ENCODE results near the gene ASIC2.

Gene ASIC2

GRCh38 chr17:33052856-33053255, 240.2 kb downstream of the ASIC2 start:
- Histone ChIP-seq H3K9me3 (ENCODE audit: control insufficient read depth in 2 of 2, low read length in 2 of 2) (no peaks in the 10 kb centered on the region), H3K27me3 (ENCODE audit: control insufficient read depth in 1 of 2, insufficient read depth in 2 of 2, low read length in 2 of 2) (peaks cover 0 to 12% of the 10 kb centered on the region in 2 donors), H3K4me1 (ENCODE audit: control insufficient read depth, insufficient read depth, low read length) (no peaks in the 10 kb centered on the region), H3K36me3 (ENCODE audit: control insufficient read depth in 2 of 2, insufficient read depth in 2 of 2, low read length in 2 of 2) (no peaks in the 10 kb centered on the region), H3K9ac (ENCODE audit: low read length in 2 of 2) (no peak overlapping the region), H3K27ac (ENCODE audit: low read length) (no peak overlapping the region), H3K4me3 (ENCODE audit: low read length in 2 of 2) (no peak overlapping the region)

DNA sequence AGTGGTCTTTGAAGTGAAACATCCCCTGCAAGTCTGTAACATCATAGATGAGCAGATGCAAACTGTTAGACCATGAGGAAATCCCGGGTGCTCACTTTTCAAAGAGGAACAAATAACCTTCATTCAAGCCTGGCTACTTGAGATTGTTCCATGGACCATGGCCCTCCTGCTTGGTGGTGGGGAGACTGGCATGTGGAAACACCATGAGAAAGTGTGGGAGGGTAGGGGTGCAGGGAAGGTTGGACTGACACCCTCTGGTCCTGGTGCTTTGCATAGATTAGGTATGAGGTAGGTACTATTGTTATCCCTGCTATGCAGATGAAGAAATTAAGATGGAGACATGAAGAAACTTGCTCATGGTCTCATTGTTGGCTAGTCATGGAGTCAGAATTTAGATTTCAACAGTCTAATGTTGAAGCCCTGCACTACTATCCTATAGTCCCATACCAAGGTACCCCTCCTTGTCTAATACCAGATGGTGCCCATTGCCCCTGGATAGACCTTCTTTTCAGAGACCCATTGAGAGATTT, 242.4 kb downstream of the ASIC2 start:
- Histone ChIP-seq H3K36me3 (ENCODE audit: control insufficient read depth in 2 of 2, insufficient read depth in 2 of 2, low read length in 2 of 2) (no peaks in the 10 kb centered on the region), H3K4me1 (ENCODE audit: control insufficient read depth, insufficient read depth, low read length) (no peaks in the 10 kb centered on the region), H3K9ac (ENCODE audit: low read length in 2 of 2) (no peak overlapping the region), H3K27ac (ENCODE audit: low read length) (no peak overlapping the region), H3K4me3 (ENCODE audit: low read length in 2 of 2) (no peak overlapping the region), H3K27me3 (ENCODE audit: control insufficient read depth in 1 of 2, insufficient read depth in 2 of 2, low read length in 2 of 2) (peaks cover 0 to 10% of the 10 kb centered on the region in 2 donors), H3K9me3 (ENCODE audit: control insufficient read depth in 2 of 2, low read length in 2 of 2) (no peaks in the 10 kb centered on the region)

DNA sequence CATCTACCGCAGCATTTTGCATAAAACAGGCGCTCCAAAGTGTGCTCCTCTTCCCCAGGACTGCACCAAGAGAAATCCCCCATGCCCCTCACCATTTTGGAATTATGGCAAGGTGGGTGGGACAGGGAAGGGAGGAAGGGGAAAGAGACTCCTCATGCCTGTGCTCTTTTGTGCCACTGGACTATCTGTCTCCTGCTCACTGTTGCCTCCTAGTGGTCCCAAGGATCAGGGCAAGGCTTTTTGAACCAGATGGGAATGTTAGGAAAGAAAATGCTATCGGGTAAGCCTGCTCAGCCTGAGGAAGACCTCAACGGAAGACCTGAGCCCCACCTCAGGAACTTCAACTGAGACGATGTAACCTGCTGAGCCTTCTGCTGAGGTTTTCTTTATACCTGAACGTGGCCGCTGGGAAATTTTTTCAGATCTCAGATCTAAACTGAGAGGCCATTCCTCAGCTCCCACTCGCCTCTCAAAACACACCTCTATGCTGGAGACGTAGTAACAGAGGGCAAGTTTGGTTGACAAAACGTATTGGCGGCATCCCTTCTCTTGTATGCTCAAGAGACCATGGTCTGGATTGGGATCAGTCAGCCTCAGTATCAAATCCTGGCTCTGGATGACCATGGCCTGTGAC, 243.2 kb downstream of the ASIC2 start:
- Histone ChIP-seq H3K27me3 (ENCODE audit: control insufficient read depth in 1 of 2, insufficient read depth in 2 of 2, low read length in 2 of 2) (peaks cover 0 to 10% of the 10 kb centered on the region in 2 donors), H3K9me3 (ENCODE audit: control insufficient read depth in 2 of 2, low read length in 2 of 2) (no peaks in the 10 kb centered on the region), H3K9ac (ENCODE audit: low read length in 2 of 2) (no peak overlapping the region), H3K27ac (ENCODE audit: low read length) (no peak overlapping the region), H3K36me3 (ENCODE audit: control insufficient read depth in 2 of 2, insufficient read depth in 2 of 2, low read length in 2 of 2) (no peaks in the 10 kb centered on the region), H3K4me1 (ENCODE audit: control insufficient read depth, insufficient read depth, low read length) (no peaks in the 10 kb centered on the region), H3K4me3 (ENCODE audit: low read length in 2 of 2) (no peak overlapping the region)

DNA sequence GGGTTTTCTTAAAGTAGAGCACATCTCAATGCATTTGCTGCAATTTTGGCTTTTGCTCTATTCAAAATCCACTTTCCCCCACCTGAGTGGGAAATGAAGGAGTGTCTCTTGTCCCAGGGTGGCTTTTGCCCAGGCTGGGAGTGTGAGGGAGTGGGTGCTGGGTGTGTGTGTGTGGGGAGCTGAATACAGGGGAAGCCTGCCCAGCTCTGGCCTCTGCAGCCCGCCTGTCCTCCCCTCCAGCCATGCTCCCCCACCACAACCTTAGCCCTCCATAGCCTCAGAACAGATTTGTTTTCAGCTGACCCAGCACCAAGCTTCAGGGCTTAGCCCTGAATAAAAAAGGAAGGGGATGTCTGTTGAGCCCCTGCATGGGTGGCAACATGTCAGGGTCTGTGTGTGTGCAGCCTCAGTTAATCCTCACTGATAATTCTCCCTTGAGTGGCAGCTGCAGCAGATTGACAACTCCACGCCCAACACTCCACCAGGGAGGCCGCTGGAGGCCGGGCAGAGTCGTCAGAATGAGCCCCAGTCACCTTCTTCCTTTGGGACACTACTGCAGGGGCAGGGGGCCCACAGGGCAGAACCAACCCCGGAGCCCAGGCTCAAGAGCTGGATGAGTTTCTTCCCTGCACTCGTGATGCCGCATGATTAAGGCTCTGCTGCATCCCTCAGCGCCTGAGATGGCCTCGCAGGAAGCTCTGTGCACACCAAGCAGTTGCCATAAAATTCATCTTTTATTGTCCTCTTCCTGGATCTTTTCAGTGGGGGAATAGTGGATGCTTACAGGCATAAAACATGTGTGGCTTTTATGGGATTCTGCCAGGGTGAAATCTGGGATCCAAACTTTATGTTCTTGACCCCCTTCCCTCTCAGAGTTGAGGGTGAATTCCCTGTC, 246.5 kb downstream of the ASIC2 start:
- H3K4me3 ChIP-seq (ENCODE audit: low read length in 2 of 2) = no peak overlapping the region
- no peaks in the 10 kb centered on the region for H3K9me3 ChIP-seq (ENCODE audit: control insufficient read depth in 2 of 2, low read length in 2 of 2)
- no peak overlapping the region for H3K27ac ChIP-seq (ENCODE audit: low read length)

DNA sequence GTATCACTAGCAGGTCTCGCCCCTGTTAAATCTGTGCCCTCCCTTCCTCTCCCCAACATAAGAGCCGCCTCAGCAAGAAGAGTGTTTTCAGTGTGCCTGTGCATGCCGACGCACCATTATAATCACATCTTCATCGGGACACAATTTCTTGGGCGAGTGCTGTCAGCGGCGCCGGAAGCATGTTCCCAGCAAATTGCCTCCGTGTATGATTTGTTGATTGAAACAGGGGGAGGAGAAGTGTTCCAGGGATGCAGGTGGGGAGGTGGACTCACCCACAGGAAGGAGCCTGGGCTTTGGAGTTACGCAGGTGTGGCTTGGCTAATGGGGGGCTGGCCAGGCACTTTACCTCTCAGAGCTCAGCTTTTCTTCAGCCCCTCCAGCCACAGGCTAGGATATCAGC, 247.9 kb downstream of the ASIC2 start:
- no peak overlapping the region for H3K9ac ChIP-seq (ENCODE audit: low read length in 2 of 2)
- H3K4me3 ChIP-seq (ENCODE audit: low read length in 2 of 2) = no peak overlapping the region
- H3K27me3 ChIP-seq (ENCODE audit: control insufficient read depth in 1 of 2, insufficient read depth in 2 of 2, low read length in 2 of 2) = peaks cover 0 to 2% of the 10 kb centered on the region in 2 donors
- no peaks in the 10 kb centered on the region for H3K4me1 ChIP-seq (ENCODE audit: control insufficient read depth, insufficient read depth, low read length)
- H3K27ac ChIP-seq (ENCODE audit: low read length) = no peak overlapping the region
- H3K36me3 ChIP-seq (ENCODE audit: control insufficient read depth in 2 of 2, insufficient read depth in 2 of 2, low read length in 2 of 2) = no peaks in the 10 kb centered on the region
- H3K9me3 ChIP-seq (ENCODE audit: control insufficient read depth in 2 of 2, low read length in 2 of 2) = no peaks in the 10 kb centered on the region

More for the DNA sequence above, 246.5 kb downstream of the ASIC2 start:
- Histone ChIP-seq H3K36me3 (ENCODE audit: control insufficient read depth in 2 of 2, insufficient read depth in 2 of 2, low read length in 2 of 2) (no peaks in the 10 kb centered on the region), H3K9ac (ENCODE audit: low read length in 2 of 2) (no peak overlapping the region), H3K4me1 (ENCODE audit: control insufficient read depth, insufficient read depth, low read length) (no peaks in the 10 kb centered on the region), H3K27me3 (ENCODE audit: control insufficient read depth in 1 of 2, insufficient read depth in 2 of 2, low read length in 2 of 2) (peaks cover 0 to 4% of the 10 kb centered on the region in 2 donors)

GRCh38 chr17:33044771-33045170, 248.3 kb downstream of the ASIC2 start:
- Histone ChIP-seq H3K4me1 (ENCODE audit: control insufficient read depth, insufficient read depth, low read length) (no peaks in the 10 kb centered on the region), H3K27ac (ENCODE audit: low read length) (no peak overlapping the region), H3K9ac (ENCODE audit: low read length in 2 of 2) (no peak overlapping the region), H3K36me3 (ENCODE audit: control insufficient read depth in 2 of 2, insufficient read depth in 2 of 2, low read length in 2 of 2) (no peaks in the 10 kb centered on the region), H3K4me3 (ENCODE audit: low read length in 2 of 2) (no peak overlapping the region), H3K27me3 (ENCODE audit: control insufficient read depth in 1 of 2, insufficient read depth in 2 of 2, low read length in 2 of 2) (peaks cover 0 to 2% of the 10 kb centered on the region in 2 donors), H3K9me3 (ENCODE audit: control insufficient read depth in 2 of 2, low read length in 2 of 2) (no peaks in the 10 kb centered on the region)

DNA sequence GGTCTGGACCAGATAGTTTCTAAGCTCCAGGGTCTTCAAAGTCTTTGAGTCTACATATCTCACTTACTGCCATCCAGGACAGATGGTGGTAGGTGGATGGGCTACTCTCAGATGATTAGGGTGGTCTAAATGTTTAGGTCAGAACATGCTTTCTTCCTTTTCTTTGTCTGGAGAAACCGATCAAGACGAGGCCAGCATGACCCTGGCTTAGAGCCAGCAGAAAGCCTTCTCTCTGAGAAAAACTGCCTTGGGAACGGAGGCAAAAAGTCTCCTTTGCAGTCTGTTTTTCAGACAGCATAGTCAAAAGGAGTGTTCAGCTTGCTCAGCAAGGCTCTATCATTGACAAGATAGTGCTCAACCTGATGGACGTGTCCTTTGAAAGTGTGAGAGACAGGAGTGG, 252.6 kb downstream of the ASIC2 start:
- no peaks in the 10 kb centered on the region for H3K36me3 ChIP-seq (ENCODE audit: control insufficient read depth in 2 of 2, insufficient read depth in 2 of 2, low read length in 2 of 2)
- no peaks in the 10 kb centered on the region for H3K27me3 ChIP-seq (ENCODE audit: control insufficient read depth in 1 of 2, insufficient read depth in 2 of 2, low read length in 2 of 2)
- H3K4me1 ChIP-seq (ENCODE audit: control insufficient read depth, insufficient read depth, low read length) = no peaks in the 10 kb centered on the region
- no peak overlapping the region for H3K4me3 ChIP-seq (ENCODE audit: low read length in 2 of 2)
- no peak overlapping the region for H3K9ac ChIP-seq (ENCODE audit: low read length in 2 of 2)
- no peaks in the 10 kb centered on the region for H3K9me3 ChIP-seq (ENCODE audit: control insufficient read depth in 2 of 2, low read length in 2 of 2)
- no peak overlapping the region for H3K27ac ChIP-seq (ENCODE audit: low read length)

DNA sequence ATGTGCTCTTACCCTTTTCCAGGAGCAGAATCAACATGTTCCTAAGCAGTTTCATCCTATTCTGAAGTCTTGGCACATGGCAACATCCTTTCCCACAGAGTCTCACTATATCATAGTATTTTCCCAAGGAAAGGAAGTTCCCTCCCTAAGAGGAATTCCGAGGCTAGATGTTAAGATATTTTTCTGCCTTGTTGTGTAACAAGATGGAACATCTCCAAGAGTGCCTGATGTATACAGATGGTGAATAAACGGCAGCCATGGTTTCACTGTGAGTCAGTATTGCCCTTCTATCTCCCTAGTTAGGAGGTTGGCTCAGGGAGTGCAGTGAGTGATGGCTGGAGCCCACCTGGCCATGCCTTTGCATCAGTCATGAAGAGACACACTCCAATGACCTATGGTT, 253.2 kb downstream of the ASIC2 start:
- Histone ChIP-seq H3K27me3 (ENCODE audit: control insufficient read depth in 1 of 2, insufficient read depth in 2 of 2, low read length in 2 of 2) (no peaks in the 10 kb centered on the region), H3K9me3 (ENCODE audit: control insufficient read depth in 2 of 2, low read length in 2 of 2) (no peaks in the 10 kb centered on the region), H3K36me3 (ENCODE audit: control insufficient read depth in 2 of 2, insufficient read depth in 2 of 2, low read length in 2 of 2) (no peaks in the 10 kb centered on the region), H3K4me3 (ENCODE audit: low read length in 2 of 2) (no peak overlapping the region), H3K9ac (ENCODE audit: low read length in 2 of 2) (no peak overlapping the region), H3K27ac (ENCODE audit: low read length) (no peak overlapping the region), H3K4me1 (ENCODE audit: control insufficient read depth, insufficient read depth, low read length) (no peaks in the 10 kb centered on the region)

DNA sequence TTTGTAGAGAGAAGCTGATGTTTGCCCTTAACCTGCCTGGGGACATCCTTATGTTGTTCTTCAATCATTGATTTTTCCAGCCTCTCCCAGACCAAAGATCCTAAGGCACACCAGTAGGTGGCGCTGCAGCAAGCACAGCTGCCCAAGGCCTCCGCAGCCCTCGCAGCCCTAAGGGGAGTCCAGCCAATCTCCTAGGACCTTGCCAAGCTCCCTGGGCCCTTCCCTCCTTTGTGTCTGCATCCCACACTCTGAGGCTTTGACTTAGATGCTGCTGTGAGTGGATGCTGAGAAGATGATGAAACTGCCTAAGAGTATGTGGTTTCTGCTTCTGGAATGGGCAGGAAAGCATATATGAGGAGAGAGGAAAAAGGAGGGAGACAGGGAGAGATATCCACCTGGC, 254.4 kb downstream of the ASIC2 start:
- no peak overlapping the region for H3K27ac ChIP-seq (ENCODE audit: low read length)
- H3K27me3 ChIP-seq (ENCODE audit: control insufficient read depth in 1 of 2, insufficient read depth in 2 of 2, low read length in 2 of 2) = peaks cover under 1 to 2% of the 10 kb centered on the region in 2 donors
- H3K9me3 ChIP-seq (ENCODE audit: control insufficient read depth in 2 of 2, low read length in 2 of 2) = no peaks in the 10 kb centered on the region
- H3K9ac ChIP-seq (ENCODE audit: low read length in 2 of 2) = no peak overlapping the region
- no peaks in the 10 kb centered on the region for H3K36me3 ChIP-seq (ENCODE audit: control insufficient read depth in 2 of 2, insufficient read depth in 2 of 2, low read length in 2 of 2)
- H3K4me1 ChIP-seq (ENCODE audit: control insufficient read depth, insufficient read depth, low read length) = no peaks in the 10 kb centered on the region
- no peak overlapping the region for H3K4me3 ChIP-seq (ENCODE audit: low read length in 2 of 2)

DNA sequence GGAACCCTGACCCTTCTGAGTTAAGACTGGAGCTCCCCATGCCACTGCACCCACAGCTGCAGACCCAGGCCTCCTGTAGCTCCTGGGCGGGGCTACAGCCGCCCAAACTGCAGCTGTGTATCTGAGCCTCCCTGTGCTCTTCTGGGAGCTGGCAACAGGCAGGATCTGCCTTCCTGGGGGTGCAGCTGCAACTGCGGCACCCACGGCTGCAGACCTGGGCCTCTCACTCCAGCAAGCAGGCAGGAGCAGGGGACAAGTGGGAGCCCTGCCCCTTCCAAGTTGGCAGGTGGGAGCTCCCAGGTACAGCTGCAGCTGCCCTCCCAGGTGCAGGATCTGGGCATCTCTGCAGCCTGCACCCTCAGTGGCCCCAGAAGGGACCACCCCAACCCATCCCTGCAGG, 259.9 kb downstream of the ASIC2 start:
- Histone ChIP-seq H3K9ac (ENCODE audit: low read length in 2 of 2) (no peak overlapping the region), H3K27me3 (ENCODE audit: control insufficient read depth in 1 of 2, insufficient read depth in 2 of 2, low read length in 2 of 2) (peaks cover 3 to 5% of the 10 kb centered on the region in 2 donors), H3K4me1 (ENCODE audit: control insufficient read depth, insufficient read depth, low read length) (no peaks in the 10 kb centered on the region), H3K27ac (ENCODE audit: low read length) (no peak overlapping the region), H3K4me3 (ENCODE audit: low read length in 2 of 2) (no peak overlapping the region), H3K9me3 (ENCODE audit: control insufficient read depth in 2 of 2, low read length in 2 of 2) (no peaks in the 10 kb centered on the region), H3K36me3 (ENCODE audit: control insufficient read depth in 2 of 2, insufficient read depth in 2 of 2, low read length in 2 of 2) (no peaks in the 10 kb centered on the region)

GRCh38 chr17:33028778-33029177, 264.3 kb downstream of the ASIC2 start:
- H3K9me3 ChIP-seq (ENCODE audit: control insufficient read depth in 2 of 2, low read length in 2 of 2) = no peaks in the 10 kb centered on the region
- H3K36me3 ChIP-seq (ENCODE audit: control insufficient read depth in 2 of 2, insufficient read depth in 2 of 2, low read length in 2 of 2) = no peaks in the 10 kb centered on the region
- H3K4me3 ChIP-seq (ENCODE audit: low read length in 2 of 2) = no peak overlapping the region

More at GRCh38 chr17:33028778-33029177, 264.3 kb downstream of the ASIC2 start:
- Histone ChIP-seq H3K27me3 (ENCODE audit: control insufficient read depth in 1 of 2, insufficient read depth in 2 of 2, low read length in 2 of 2) (peaks cover 4 to 5% of the 10 kb centered on the region in 2 donors), H3K4me1 (ENCODE audit: control insufficient read depth, insufficient read depth, low read length) (no peaks in the 10 kb centered on the region), H3K27ac (ENCODE audit: low read length) (no peak overlapping the region), H3K9ac (ENCODE audit: low read length in 2 of 2) (no peak overlapping the region)

Measured in stomach smooth muscle (tissue), 2 donors.